Endodermal cell (in vitro differentiated cells): Measurements from ENCODE around the gene REG1B. TPM values are rescaled to one million over a fixed set of nuclear protein-coding genes. Genes with fewer than 3 reads are reported as not detected.

Experiments
- DNase-seq: peaks from one replicate; pipeline ENCODE4 v3.0.0-alpha.2; 2017
- H3K27ac ChIP-seq: 2 replicates; pipeline ENCODE4 v1.5.1; 2013; ENCODE audit warnings: mild to moderate bottlenecking, low read depth, low read length, moderate library complexity
- H3K27me3 ChIP-seq: 2 replicates; pipeline ENCODE4 v1.6.1; 2013; ENCODE audit warnings: mild to moderate bottlenecking, low read length, moderate library complexity; ENCODE audit not compliant: insufficient read depth, control insufficient read depth, poor library complexity, severe bottlenecking
- H3K36me3 ChIP-seq: 2 replicates; pipeline ENCODE4 v1.7.0; 2013; ENCODE audit warnings: mild to moderate bottlenecking, low read length, moderate library complexity; ENCODE audit not compliant: control insufficient read depth, insufficient read depth
- H3K4me1 ChIP-seq: one replicate; pipeline ENCODE4 v1.7.0; 2013; ENCODE audit warnings: low read length; ENCODE audit not compliant: control insufficient read depth, insufficient read depth
- H3K4me3 ChIP-seq: 2 replicates; pipeline ENCODE4 v1.5.1; 2013; ENCODE audit warnings: mild to moderate bottlenecking, low read length, moderate library complexity
- H3K9ac ChIP-seq: 2 replicates; pipeline ENCODE4 v1.6.1; 2013; ENCODE audit warnings: mild to moderate bottlenecking, low read length, moderate library complexity; ENCODE audit not compliant: poor library complexity, severe bottlenecking; ENCODE audit errors: extremely low read depth
- H3K9me3 ChIP-seq: 2 replicates; pipeline ENCODE4 v1.6.1; 2013; ENCODE audit warnings: mild to moderate bottlenecking, low read length, moderate library complexity; ENCODE audit not compliant: control insufficient read depth
- H3K27ac Mint-ChIP-seq: 2 replicates; pipeline ENCODE4 v1.8.0; 2020; ENCODE audit warnings: mixed read lengths
- H3K27me3 Mint-ChIP-seq: 2 replicates; pipeline ENCODE4 v1.8.0; 2021; ENCODE audit warnings: mild to moderate bottlenecking, mixed read lengths; ENCODE audit not compliant: insufficient read depth
- H3K36me3 Mint-ChIP-seq: 2 replicates; pipeline ENCODE4 v1.8.0; 2020; ENCODE audit warnings: low read depth, mixed read lengths
- H3K4me1 Mint-ChIP-seq: 2 replicates; pipeline ENCODE4 v1.8.0; 2020; ENCODE audit warnings: mixed read lengths
- H3K4me3 Mint-ChIP-seq: 2 replicates; pipeline ENCODE4 v1.8.0; 2020; ENCODE audit warnings: mild to moderate bottlenecking, moderate library complexity, mixed read lengths
- H3K9me3 Mint-ChIP-seq: 2 replicates; pipeline ENCODE4 v1.8.0; 2020; ENCODE audit warnings: mild to moderate bottlenecking, mixed read lengths
- whole genome bisulfite sequencing, 2 experiments: methylation state at CpG; one replicate each; pipeline versions ENCODE4 v1.1.5 to v1.1.7; 2013; ENCODE audit warnings: missing lambda C conversion rate in 2 of 2, mixed read lengths in 1 of 2; ENCODE audit not compliant: insufficient coverage in 1 of 2, insufficient read length in 1 of 2; 5-methylcytosine and 5-hydroxymethylcytosine counted together
- total RNA-seq, 2 donors: library from RNA; stranded (reverse); fragmentation: NEBNext Ultra II Directional in 1 of 2; extraction: Animal tissue kit (Norgen Biotek cat#: 25700) in 1 of 2; gene quantifications; 2 replicates in 1 of 2; 3 replicates in 1 of 2; pipeline ENCODE4 v1.2.1, GENCODE V29; 2021
- TF ChIP-seq, protein P1 (sequence below): fragments of 200-600 bp; sonication (generic); conservative IDR thresholded peaks from 2 replicates; pipeline ENCODE4 v1.5.0; 2021; ENCODE audit warnings: antibody characterized with exemption, mild to moderate bottlenecking

The REG1B gene
- total RNA-seq, 2 donors from 2014 or later, result not detected

DNA sequence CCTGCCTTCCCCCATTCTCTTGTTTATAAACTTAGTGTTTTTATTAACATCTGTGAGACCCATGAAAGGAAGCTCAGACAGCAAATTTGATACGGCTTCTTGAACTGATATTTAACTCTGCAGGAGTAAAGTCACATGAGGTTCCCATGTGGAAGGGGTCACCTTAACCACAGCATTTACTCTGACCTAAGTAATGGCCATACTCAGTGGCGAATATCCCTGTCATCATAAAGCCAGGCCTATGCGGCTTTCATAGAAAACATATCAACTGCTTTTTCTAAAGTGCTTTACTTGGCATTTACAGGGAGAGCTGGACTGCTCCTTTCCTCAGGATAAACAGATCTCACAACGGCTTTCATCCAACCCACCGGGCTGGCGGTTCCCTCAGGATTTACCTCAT lies 41.5 kb upstream of the REG1B start:
- TF ChIP-seq, protein P1, sequence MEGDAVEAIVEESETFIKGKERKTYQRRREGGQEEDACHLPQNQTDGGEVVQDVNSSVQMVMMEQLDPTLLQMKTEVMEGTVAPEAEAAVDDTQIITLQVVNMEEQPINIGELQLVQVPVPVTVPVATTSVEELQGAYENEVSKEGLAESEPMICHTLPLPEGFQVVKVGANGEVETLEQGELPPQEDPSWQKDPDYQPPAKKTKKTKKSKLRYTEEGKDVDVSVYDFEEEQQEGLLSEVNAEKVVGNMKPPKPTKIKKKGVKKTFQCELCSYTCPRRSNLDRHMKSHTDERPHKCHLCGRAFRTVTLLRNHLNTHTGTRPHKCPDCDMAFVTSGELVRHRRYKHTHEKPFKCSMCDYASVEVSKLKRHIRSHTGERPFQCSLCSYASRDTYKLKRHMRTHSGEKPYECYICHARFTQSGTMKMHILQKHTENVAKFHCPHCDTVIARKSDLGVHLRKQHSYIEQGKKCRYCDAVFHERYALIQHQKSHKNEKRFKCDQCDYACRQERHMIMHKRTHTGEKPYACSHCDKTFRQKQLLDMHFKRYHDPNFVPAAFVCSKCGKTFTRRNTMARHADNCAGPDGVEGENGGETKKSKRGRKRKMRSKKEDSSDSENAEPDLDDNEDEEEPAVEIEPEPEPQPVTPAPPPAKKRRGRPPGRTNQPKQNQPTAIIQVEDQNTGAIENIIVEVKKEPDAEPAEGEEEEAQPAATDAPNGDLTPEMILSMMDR, result no peak
- H3K27me3 Mint-ChIP-seq, result no peaks in the 10 kb centered on the region
- H3K36me3 Mint-ChIP-seq, result no peaks in the 10 kb centered on the region
- H3K36me3 ChIP-seq, result no peaks in the 10 kb centered on the region
- H3K9me3 Mint-ChIP-seq, result no peaks in the 10 kb centered on the region
- H3K9me3 ChIP-seq, result no peaks in the 10 kb centered on the region
- H3K4me1 ChIP-seq, result no peaks in the 10 kb centered on the region
- WGBS, 2 experiments, result 92 to 100% methylated on average over 5 to 6 of the region's 6 CpGs
- no peak overlapping the region for H3K4me3 ChIP-seq
- no peak overlapping the region for H3K4me3 Mint-ChIP-seq
- no peak for DNase-seq
- H3K27me3 ChIP-seq, result peaks cover 4% of the 10 kb centered on the region
- peaks cover 5% of the 10 kb centered on the region for H3K4me1 Mint-ChIP-seq
- H3K9ac ChIP-seq, result no peak overlapping the region
- no peak overlapping the region for H3K27ac ChIP-seq
- no peak overlapping the region for H3K27ac Mint-ChIP-seq

DNA sequence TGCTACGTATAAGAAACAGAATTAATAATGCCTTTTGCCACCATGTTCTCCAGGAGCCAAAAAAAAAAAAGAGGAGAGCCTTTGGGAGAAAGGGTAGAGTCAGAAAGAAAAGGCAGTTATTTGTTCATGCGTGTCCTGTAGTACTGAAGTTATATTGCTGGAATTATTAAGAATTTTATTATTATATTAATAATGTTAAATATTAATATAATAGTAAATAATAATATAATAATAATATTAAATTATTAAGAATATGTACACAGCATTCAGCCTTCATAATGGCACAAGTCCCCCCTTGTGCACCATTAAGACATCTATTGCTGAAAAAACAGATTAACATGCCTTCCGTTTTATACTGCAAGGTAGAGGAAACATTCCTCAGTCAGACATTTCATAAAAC lies 40.6 kb upstream of the REG1B start:
- Mint-ChIP-seq H3K27me3 (no peaks in the 10 kb centered on the region), H3K36me3 (no peaks in the 10 kb centered on the region), H3K4me3 (no peak overlapping the region), H3K4me1 (peaks cover 5% of the 10 kb centered on the region), H3K27ac (no peak overlapping the region), H3K9me3 (no peaks in the 10 kb centered on the region)
- no peak for DNase-seq
- Histone ChIP-seq H3K36me3 (no peaks in the 10 kb centered on the region), H3K4me1 (no peaks in the 10 kb centered on the region), H3K9me3 (no peaks in the 10 kb centered on the region), H3K27ac (no peak overlapping the region), H3K9ac (no peak overlapping the region), H3K27me3 (peaks cover 4% of the 10 kb centered on the region), H3K4me3 (no peak overlapping the region)
- 96 to 100% methylated on average over 1 to 2 of the region's 3 CpGs for WGBS, 2 experiments
- TF ChIP-seq, protein P1, result no peak

DNA sequence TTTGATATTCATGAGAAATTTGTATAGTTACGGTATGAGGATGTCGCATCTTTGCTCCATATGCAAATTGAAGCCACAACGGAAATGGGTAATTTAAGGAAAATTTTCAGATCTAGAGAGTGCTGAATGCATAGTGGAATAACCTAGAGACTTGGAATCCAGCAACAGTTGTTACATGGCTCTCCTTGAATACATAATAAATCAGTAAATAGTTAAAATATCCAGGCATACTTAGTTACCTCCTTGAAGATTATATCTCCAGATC lies 37.9 kb upstream of the REG1B start:
- H3K27me3 ChIP-seq, result peaks cover 14% of the 10 kb centered on the region
- no peak overlapping the region for H3K4me3 ChIP-seq
- Mint-ChIP-seq H3K4me1 (no peaks in the 10 kb centered on the region), H3K27me3 (peaks cover 7% of the 10 kb centered on the region), H3K9me3 (no peaks in the 10 kb centered on the region), H3K36me3 (no peaks in the 10 kb centered on the region), H3K27ac (no peak overlapping the region), H3K4me3 (no peak overlapping the region)
- no peaks in the 10 kb centered on the region for H3K36me3 ChIP-seq
- 92 to 100% methylated on average over 3 of the region's 3 CpGs for WGBS, 2 experiments
- DNase-seq, result no peak
- no peaks in the 10 kb centered on the region for H3K4me1 ChIP-seq
- TF ChIP-seq, protein P1, result no peak
- no peak overlapping the region for H3K27ac ChIP-seq
- H3K9ac ChIP-seq, result no peak overlapping the region
- H3K9me3 ChIP-seq, result no peaks in the 10 kb centered on the region
